NCI-H2196 (cell line): ENCODE data around the gene PARD3.
A peak's percentile ranks its signal among the peaks of the same experiment; 100 is the strongest.

Experiments
- DNase-seq: peaks from one replicate; lab custom pipeline; 2025; ENCODE audit not compliant: unreplicated experiment; lab: John Stamatoyannopoulos, UW

The PARD3 gene

GRCh38 chr10:34825414-34825813 lies 10.3 kb upstream of the PARD3 start:
- DNase-seq = no peak

GRCh38 chr10:34824870-34825269 lies 9.8 kb upstream of the PARD3 start:
- DNase-seq = no peak

GRCh38 chr10:34821587-34822585 lies 6.8 kb upstream of the PARD3 start:
- no peak for DNase-seq

- DNase-seq = no peak
Measured at GRCh38 chr10:34817586-34817985, 2.5 kb upstream of the PARD3 start.

GRCh38 chr10:34817054-34817453 lies 2.0 kb upstream of the PARD3 start:
- DNase-seq = no peak

- DNase-seq = no peak
Measured at GRCh38 chr10:34816501-34817002, 1.5 kb upstream of the PARD3 start.

GRCh38 chr10:34816085-34816496 lies 995 bp upstream of the PARD3 start:
- no peak for DNase-seq

- DNase-seq = no peak
Measured at GRCh38 chr10:34814913-34815184, 247 bp downstream of the PARD3 start.

GRCh38 chr10:34814223-34814912 lies 728 bp downstream of the PARD3 start:
- DNase-seq = no peak

- no peak for DNase-seq
Measured at GRCh38 chr10:34813626-34814222, 1.4 kb downstream of the PARD3 start.

GRCh38 chr10:34812771-34813170 lies 2.3 kb downstream of the PARD3 start:
- no peak for DNase-seq

GRCh38 chr10:34811968-34812514 lies 3.1 kb downstream of the PARD3 start:
- no peak for DNase-seq

GRCh38 chr10:34811126-34811967 lies 3.7 kb downstream of the PARD3 start:
- DNase-seq = no peak

- DNase-seq = no peak
Measured at GRCh38 chr10:34809796-34810195, 5.3 kb downstream of the PARD3 start.

- peak; percentile 43 for DNase-seq
Measured at GRCh38 chr10:34808801-34809745, 6.0 kb downstream of the PARD3 start.

GRCh38 chr10:34808336-34808735 lies 6.8 kb downstream of the PARD3 start:
- DNase-seq = no peak

- DNase-seq = no peak
Measured at GRCh38 chr10:34804306-34804705, 10.8 kb downstream of the PARD3 start.

GRCh38 chr10:34802692-34803091 lies 12.4 kb downstream of the PARD3 start:
- DNase-seq = no peak

- DNase-seq = no peak
Measured at GRCh38 chr10:34801097-34801733, 13.9 kb downstream of the PARD3 start.
